BE2C (cell line): Measurements from ENCODE around the gene CRIM1.

Experiments
- DNase-seq: peaks from one replicate; pipeline ENCODE4 v3.0.0-alpha.2; 2020
- H3K27me3 ChIP-seq: fragments of 250-450 bp; sonication (Bioruptor Pico); 2 replicates; pipeline ENCODE4 v1.5.1; 2020; ENCODE audit warnings: mild to moderate bottlenecking
- H3K36me3 ChIP-seq: fragments of 250-450 bp; sonication (Bioruptor Pico); 2 replicates; pipeline ENCODE4 v1.5.1; 2020; ENCODE audit warnings: mild to moderate bottlenecking
- H3K4me1 ChIP-seq: fragments of 250-450 bp; sonication (Bioruptor Pico); 2 replicates; pipeline ENCODE4 v1.5.1; 2020
- H3K4me3 ChIP-seq: 2 replicates; pipeline ENCODE4 v1.5.1; 2011; ENCODE audit warnings: low read depth, low read length
- H3K9me3 ChIP-seq: fragments of 250-450 bp; sonication (Bioruptor Pico); 2 replicates; pipeline ENCODE4 v1.5.1; 2020
- TF ChIP-seq, protein P1 (sequence below): IDR thresholded peaks from 2 replicates; pipeline ENCODE4 v1.5.1; 2012; ENCODE audit warnings: mild to moderate bottlenecking, low read depth, low read length

Gene CRIM1

GRCh38 chr2:36582538-36582937 is 227.0 kb downstream of the CRIM1 start:
- H3K4me3 ChIP-seq: no peak overlapping the region
- DNase-seq: no peak
- no peaks in the 10 kb centered on the region for H3K9me3 ChIP-seq
- H3K27me3 ChIP-seq: no peaks in the 10 kb centered on the region
- no peaks in the 10 kb centered on the region for H3K4me1 ChIP-seq
- H3K36me3 ChIP-seq: peaks cover 16% of the 10 kb centered on the region
- TF ChIP-seq, protein P1, sequence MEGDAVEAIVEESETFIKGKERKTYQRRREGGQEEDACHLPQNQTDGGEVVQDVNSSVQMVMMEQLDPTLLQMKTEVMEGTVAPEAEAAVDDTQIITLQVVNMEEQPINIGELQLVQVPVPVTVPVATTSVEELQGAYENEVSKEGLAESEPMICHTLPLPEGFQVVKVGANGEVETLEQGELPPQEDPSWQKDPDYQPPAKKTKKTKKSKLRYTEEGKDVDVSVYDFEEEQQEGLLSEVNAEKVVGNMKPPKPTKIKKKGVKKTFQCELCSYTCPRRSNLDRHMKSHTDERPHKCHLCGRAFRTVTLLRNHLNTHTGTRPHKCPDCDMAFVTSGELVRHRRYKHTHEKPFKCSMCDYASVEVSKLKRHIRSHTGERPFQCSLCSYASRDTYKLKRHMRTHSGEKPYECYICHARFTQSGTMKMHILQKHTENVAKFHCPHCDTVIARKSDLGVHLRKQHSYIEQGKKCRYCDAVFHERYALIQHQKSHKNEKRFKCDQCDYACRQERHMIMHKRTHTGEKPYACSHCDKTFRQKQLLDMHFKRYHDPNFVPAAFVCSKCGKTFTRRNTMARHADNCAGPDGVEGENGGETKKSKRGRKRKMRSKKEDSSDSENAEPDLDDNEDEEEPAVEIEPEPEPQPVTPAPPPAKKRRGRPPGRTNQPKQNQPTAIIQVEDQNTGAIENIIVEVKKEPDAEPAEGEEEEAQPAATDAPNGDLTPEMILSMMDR: no peak

- Histone ChIP-seq H3K4me1 (no peaks in the 10 kb centered on the region), H3K36me3 (peaks cover 16% of the 10 kb centered on the region), H3K27me3 (no peaks in the 10 kb centered on the region), H3K9me3 (no peaks in the 10 kb centered on the region), H3K4me3 (no peak overlapping the region)
- no peak for DNase-seq
- TF ChIP-seq, protein P1: no peak
These were observed 227.4 kb downstream of the CRIM1 start for GRCh38 chr2:36582951-36583350.

- no peaks in the 10 kb centered on the region for H3K27me3 ChIP-seq
- H3K36me3 ChIP-seq: peaks cover 9% of the 10 kb centered on the region
- TF ChIP-seq, protein P1: no peak
- no peak overlapping the region for H3K4me3 ChIP-seq
- no peak for DNase-seq
- no peaks in the 10 kb centered on the region for H3K9me3 ChIP-seq
- peaks cover 3% of the 10 kb centered on the region for H3K4me1 ChIP-seq
These were observed 228.7 kb downstream of the CRIM1 start for GRCh38 chr2:36584148-36584794.

GRCh38 chr2:36586672-36587071 is 231.1 kb downstream of the CRIM1 start:
- DNase-seq: no peak
- H3K36me3 ChIP-seq: peaks cover 5% of the 10 kb centered on the region

GRCh38 chr2:36587101-36587500 is 231.5 kb downstream of the CRIM1 start:
- no peaks in the 10 kb centered on the region for H3K9me3 ChIP-seq
- H3K4me1 ChIP-seq: peaks cover 6% of the 10 kb centered on the region
- no peak overlapping the region for H3K4me3 ChIP-seq
- DNase-seq: no peak
- H3K36me3 ChIP-seq: peaks cover 5% of the 10 kb centered on the region
- H3K27me3 ChIP-seq: no peaks in the 10 kb centered on the region
- TF ChIP-seq, protein P1: no peak

More at GRCh38 chr2:36586672-36587071, 231.1 kb downstream of the CRIM1 start:
- H3K9me3 ChIP-seq: no peaks in the 10 kb centered on the region
- TF ChIP-seq, protein P1: no peak
- no peak overlapping the region for H3K4me3 ChIP-seq
- H3K4me1 ChIP-seq: peaks cover 6% of the 10 kb centered on the region
- no peaks in the 10 kb centered on the region for H3K27me3 ChIP-seq

- H3K9me3 ChIP-seq: no peaks in the 10 kb centered on the region
- peaks cover 5% of the 10 kb centered on the region for H3K36me3 ChIP-seq
- no peaks in the 10 kb centered on the region for H3K27me3 ChIP-seq
- no peak overlapping the region for H3K4me3 ChIP-seq
- peaks cover 6% of the 10 kb centered on the region for H3K4me1 ChIP-seq
- no peak for DNase-seq
- TF ChIP-seq, protein P1: no peak
These were observed 232.0 kb downstream of the CRIM1 start for GRCh38 chr2:36587556-36587955.
